Breast epithelium (tissue), 4 donors: ENCODE measurements around the gene SOS1. TPM values are rescaled to one million over a fixed set of nuclear protein-coding genes. Genes with fewer than 3 reads are reported as not detected.
"Not testable (repeated sequence)": the region's sequence is repeated elsewhere in the genome, so short reads cannot be mapped to it uniquely, and the experiment has no call there.

ENCODE experiments used
- DNase-seq, 2 donors: peaks; one replicate each; pipeline ENCODE4 v3.0.0-alpha.2; 2019; ENCODE audit warnings: low spot score in 2 of 2
- H3K27ac ChIP-seq, 2 donors: fragments of 200-600 bp; sonication (generic) in 1 of 2; one replicate each; pipeline ENCODE4 v1.5.1; 2016 to 2019; ENCODE audit warnings: mild to moderate bottlenecking in 1 of 2
- H3K27me3 ChIP-seq, 2 donors: fragments of 200-600 bp; sonication (generic) in 1 of 2; one replicate each; pipeline versions ENCODE4 v1.5.1 to v1.6.0; 2017 to 2019; ENCODE audit warnings: control low read depth in 1 of 2, mild to moderate bottlenecking in 1 of 2
- H3K36me3 ChIP-seq: fragments of 200-600 bp; one replicate; pipeline ENCODE4 v1.5.1; 2019
- H3K4me1 ChIP-seq, 2 donors: fragments of 200-600 bp; sonication (generic); one replicate each; pipeline ENCODE4 v1.5.1; 2016 to 2019; ENCODE audit warnings: control low read depth in 1 of 2
- H3K4me3 ChIP-seq, 3 donors: fragments of 200-600 bp; sonication (generic); 1 replicate in 2 of 3; 2 replicates in 1 of 3; pipeline ENCODE4 v1.5.1; 2016 to 2019; ENCODE audit warnings: mild to moderate bottlenecking in 3 of 3, moderate library complexity in 2 of 3
- H3K9me3 ChIP-seq, 2 donors: fragments of 200-600 bp; sonication (generic) in 1 of 2; one replicate each; pipeline ENCODE4 v1.5.1; 2016 to 2019; ENCODE audit warnings: control low read depth in 1 of 2
- POLR2A ChIP-seq: fragments of 450-650 bp; IDR thresholded peaks from one replicate; pipeline ENCODE4 v1.6.1; 2016; ENCODE audit warnings: antibody characterized with exemption, mild to moderate bottlenecking, moderate library complexity
- POLR2AphosphoS5 ChIP-seq, 3 donors: sonication (generic); formaldehyde crosslinking; IDR thresholded peaks; one replicate each; pipeline ENCODE4 v1.6.1; 2017; ENCODE audit warnings: antibody characterized with exemption in 3 of 3
- intact Hi-C: fragments of 100-400 bp; cut with DNase I; formaldehyde crosslinking; loops from one replicate; pipeline ENCODE4 v1.15.1; 2023; ENCODE audit warnings: low total_unique reads
- total RNA-seq, 3 donors: library from RNA; depleted of rRNA; stranded (reverse); fragments of >200 nt; gene quantifications; one replicate each; pipeline ENCODE4 v1.1.0, GENCODE V29; 2016
- TF ChIP-seq, protein P1 (sequence below), 3 donors: fragments of 450-650 bp; IDR thresholded peaks; one replicate each; pipeline ENCODE4 v1.5.1; 2016 to 2017; ENCODE audit warnings: antibody characterized with exemption in 3 of 3, mild to moderate bottlenecking in 3 of 3, moderate library complexity in 3 of 3

Gene SOS1
- total RNA-seq, 3 donors from 2014 or later, result 33.4 to 49.0 (median 37.0) TPM

DNA sequence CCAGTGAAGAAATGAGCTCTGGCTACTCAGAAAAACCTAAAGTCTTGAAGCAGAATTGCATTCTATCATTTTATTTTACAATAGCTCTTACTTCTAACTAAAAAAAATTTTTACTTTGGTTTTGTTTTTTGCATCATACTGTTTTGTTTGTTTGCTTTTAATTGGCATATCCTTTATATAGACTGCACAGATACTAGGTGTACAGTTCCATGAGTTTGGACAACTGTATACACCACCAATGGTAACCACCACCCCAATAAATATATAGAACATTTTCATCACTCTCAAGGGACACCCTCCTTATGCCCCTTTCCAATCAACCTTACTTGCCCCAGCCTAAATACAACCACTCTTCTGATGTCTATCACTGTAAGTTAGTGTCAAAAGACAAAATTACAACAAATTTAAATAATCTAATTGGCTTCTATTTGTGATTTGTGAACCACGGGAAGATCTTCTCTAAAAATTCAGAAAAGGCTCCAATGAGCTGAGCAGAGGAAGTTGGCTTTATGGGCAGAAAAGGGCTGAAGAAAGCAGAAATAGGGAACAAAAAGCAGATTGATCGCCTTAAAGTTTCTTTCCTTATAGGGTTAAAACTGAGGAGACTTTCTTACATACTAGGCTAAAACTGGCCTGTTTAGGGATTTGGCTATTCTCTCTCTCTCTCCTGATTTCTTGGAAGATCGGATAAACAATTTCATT lies 22.2 kb upstream of the SOS1 start:
- intact Hi-C loops, result no loop called here
- no peak for DNase-seq
- Histone ChIP-seq H3K4me1 (no peaks in the 10 kb centered on the region), H3K27me3 (no peaks in the 10 kb centered on the region), H3K4me3 (no peak overlapping the region), H3K9me3 (no peaks in the 10 kb centered on the region), H3K36me3 (no peaks in the 10 kb centered on the region), H3K27ac (no peak overlapping the region)
- TF ChIP-seq POLR2A, result no peak
- no peak for TF ChIP-seq POLR2AphosphoS5 (IDR thresholded peaks at IDR 0.05)
- TF ChIP-seq, protein P1, sequence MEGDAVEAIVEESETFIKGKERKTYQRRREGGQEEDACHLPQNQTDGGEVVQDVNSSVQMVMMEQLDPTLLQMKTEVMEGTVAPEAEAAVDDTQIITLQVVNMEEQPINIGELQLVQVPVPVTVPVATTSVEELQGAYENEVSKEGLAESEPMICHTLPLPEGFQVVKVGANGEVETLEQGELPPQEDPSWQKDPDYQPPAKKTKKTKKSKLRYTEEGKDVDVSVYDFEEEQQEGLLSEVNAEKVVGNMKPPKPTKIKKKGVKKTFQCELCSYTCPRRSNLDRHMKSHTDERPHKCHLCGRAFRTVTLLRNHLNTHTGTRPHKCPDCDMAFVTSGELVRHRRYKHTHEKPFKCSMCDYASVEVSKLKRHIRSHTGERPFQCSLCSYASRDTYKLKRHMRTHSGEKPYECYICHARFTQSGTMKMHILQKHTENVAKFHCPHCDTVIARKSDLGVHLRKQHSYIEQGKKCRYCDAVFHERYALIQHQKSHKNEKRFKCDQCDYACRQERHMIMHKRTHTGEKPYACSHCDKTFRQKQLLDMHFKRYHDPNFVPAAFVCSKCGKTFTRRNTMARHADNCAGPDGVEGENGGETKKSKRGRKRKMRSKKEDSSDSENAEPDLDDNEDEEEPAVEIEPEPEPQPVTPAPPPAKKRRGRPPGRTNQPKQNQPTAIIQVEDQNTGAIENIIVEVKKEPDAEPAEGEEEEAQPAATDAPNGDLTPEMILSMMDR (IDR thresholded peaks at IDR 0.05), result no peak

DNA sequence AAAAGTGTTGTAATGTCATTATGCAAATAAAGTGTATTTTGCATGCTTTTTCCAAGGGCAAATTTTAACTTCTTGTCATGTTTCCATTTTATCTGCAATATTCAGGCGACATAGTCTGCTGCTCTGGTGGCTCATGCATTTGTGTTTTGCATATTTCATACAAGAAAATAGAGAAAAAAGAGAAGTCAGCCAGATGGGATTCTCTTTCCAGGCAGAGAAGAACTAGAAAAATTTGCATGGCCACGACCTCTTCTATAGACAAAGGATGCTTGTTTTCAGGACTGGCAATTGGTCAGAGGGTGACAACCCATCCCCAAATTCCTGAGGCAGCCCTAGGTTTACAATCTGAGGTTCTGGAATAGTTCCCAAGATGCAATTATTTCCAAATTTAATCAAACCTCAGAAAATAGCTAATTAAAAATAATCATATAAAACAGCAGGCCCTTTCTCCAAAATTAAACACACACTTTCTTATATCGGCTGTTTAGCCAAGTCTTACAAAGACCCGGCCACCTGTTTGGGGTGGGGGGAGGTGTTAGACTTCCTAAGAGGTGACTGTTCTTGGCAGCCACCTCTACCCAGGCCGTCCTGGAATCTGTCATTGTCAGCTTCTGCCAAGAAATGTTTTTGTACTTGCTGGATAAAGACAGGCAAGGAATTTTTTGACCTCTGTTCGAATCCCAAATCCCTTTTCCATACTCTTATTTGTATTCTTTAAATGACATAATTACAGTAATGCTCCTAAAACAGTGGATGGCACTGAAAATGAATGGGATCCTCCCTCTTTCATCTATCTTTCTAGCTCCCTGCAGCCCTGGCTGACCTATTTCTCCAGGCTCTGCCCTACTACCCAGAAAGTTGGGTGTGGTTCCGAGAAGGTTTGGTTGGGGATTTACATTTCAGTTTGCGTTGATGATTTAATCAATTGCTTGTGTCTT lies 20.8 kb upstream of the SOS1 start:
- Histone ChIP-seq H3K27me3 (no peaks in the 10 kb centered on the region), H3K4me3 (no peak overlapping the region), H3K36me3 (no peaks in the 10 kb centered on the region), H3K9me3 (no peaks in the 10 kb centered on the region), H3K4me1 (no peaks in the 10 kb centered on the region), H3K27ac (peak overlapping the region; percentile 31 to 54)
- TF ChIP-seq POLR2A, result no peak
- TF ChIP-seq, protein P1 (IDR thresholded peaks at IDR 0.05), result no peak
- no peak for TF ChIP-seq POLR2AphosphoS5 (IDR thresholded peaks at IDR 0.05)
- no peak for DNase-seq
- intact Hi-C loops, result no loop called here

DNA sequence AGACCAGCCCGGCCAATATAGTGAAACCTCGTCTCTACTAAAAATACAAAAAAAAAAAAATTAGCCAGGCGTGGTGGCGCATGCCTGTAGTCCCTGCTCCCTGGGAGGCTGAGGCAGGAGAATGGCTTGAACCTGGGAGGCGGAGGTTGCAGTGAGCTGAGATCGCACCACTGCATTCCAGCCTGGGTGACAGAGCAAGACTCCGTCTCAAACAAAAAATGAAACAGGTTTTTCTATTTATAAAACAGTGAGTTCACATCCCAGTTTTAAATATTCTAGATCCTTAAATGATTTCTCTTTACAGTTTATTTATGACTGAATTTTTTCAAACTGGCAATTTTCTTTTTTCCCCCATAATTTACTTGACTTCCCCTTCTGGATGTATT lies 20.1 kb upstream of the SOS1 start:
- H3K4me1 ChIP-seq, H3K36me3 ChIP-seq, intact Hi-C loops, H3K4me3 ChIP-seq, H3K9me3 ChIP-seq, DNase-seq, H3K27me3 ChIP-seq: not testable (repeated sequence)
- H3K27ac ChIP-seq, result peak overlapping the region; percentile 13 to 31

DNA sequence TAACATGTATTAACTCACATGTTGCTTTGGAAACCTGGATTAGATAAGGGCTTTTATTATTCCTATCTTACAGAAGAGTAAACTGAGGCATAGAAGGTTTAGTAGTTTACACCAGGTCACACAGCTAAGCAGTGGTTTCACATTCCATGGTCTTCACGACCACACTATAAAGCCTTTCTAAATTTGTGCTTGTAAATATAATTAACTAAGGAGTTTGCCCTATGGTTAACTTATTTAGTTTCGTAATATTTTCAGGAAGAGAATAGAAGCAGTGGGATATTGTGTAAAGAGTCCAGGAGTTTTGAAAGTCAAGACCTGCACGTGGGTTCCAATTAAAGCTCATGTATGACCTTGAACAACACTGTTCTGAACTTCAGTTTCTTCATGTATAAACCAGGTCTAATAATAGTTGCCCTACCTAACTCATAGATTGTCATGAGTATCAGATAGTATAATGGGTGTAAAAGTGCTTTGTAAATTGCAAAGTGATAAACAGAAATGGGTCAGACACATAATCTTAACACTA lies 19.5 kb upstream of the SOS1 start:
- Histone ChIP-seq H3K36me3 (no peaks in the 10 kb centered on the region), H3K27me3 (no peaks in the 10 kb centered on the region), H3K9me3 (no peaks in the 10 kb centered on the region), H3K4me3 (no peak overlapping the region), H3K4me1 (no peaks in the 10 kb centered on the region), H3K27ac (peak overlapping the region in 1 of 2 donors; percentile 13)
- TF ChIP-seq POLR2A, result no peak
- no peak for TF ChIP-seq POLR2AphosphoS5 (IDR thresholded peaks at IDR 0.05)
- TF ChIP-seq, protein P1 (IDR thresholded peaks at IDR 0.05), result no peak
- intact Hi-C loops, result no loop called here
- no peak for DNase-seq

DNA sequence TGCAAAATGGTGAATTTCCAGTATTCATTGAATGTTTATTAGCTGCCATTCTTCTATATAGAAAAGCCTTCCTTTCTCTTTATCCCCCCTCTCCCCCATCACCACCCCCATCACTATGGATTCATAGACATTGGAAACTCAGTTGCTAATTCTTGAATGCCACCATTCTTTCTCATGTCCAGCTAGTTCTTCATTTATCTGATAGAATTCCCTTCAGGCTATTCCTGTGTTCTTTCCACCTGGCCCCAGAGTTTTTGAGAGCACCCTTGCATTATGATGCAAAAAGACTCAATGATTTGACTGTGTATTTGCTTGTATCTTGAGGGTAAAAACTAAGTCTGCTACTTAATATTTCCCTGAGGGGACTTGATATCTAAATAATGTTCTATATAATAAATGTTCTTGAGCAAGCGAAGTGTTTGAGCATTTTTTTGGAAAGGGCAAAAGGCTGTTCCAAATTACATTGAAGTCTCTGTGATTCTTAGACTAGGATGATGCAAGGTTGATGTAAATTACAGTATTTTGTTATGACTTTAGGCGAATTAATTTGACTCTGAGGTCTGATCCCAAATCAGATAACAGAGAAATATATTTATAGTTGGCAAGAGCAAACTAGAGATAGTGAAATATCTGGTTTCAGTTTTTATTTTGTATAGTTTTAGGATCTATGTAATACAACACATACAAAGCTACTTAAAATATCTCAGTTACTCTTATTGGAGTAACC lies 18.8 kb upstream of the SOS1 start:
- DNase-seq, result no peak
- no peaks in the 10 kb centered on the region for H3K4me1 ChIP-seq
- no peak overlapping the region for H3K27ac ChIP-seq
- H3K36me3 ChIP-seq, result no peaks in the 10 kb centered on the region
- no peak overlapping the region for H3K4me3 ChIP-seq
- H3K9me3 ChIP-seq, result no peaks in the 10 kb centered on the region
- H3K27me3 ChIP-seq, result no peaks in the 10 kb centered on the region
- TF ChIP-seq, protein P1 (IDR thresholded peaks at IDR 0.05), result no peak
- TF ChIP-seq POLR2AphosphoS5 (IDR thresholded peaks at IDR 0.05) (no peak), POLR2A (no peak)
- intact Hi-C loops, result no loop called here
